Stimulated activated CD4-positive, alpha-beta T cell treated with anti-CD3 and anti-CD28 coated beads, Interleukin-12 subunit alpha, Interleukin-12 subunit beta, amount 100 ng/mL, for 24 hours (primary cell): ENCODE results near the gene TMEM253.

ENCODE experiments used
- DNase-seq, 2 experiments: peaks; one replicate each; pipeline ENCODE4 v3.0.0-alpha.2; 2020; ENCODE audit warnings: low read depth in 2 of 2

Gene TMEM253

DNA sequence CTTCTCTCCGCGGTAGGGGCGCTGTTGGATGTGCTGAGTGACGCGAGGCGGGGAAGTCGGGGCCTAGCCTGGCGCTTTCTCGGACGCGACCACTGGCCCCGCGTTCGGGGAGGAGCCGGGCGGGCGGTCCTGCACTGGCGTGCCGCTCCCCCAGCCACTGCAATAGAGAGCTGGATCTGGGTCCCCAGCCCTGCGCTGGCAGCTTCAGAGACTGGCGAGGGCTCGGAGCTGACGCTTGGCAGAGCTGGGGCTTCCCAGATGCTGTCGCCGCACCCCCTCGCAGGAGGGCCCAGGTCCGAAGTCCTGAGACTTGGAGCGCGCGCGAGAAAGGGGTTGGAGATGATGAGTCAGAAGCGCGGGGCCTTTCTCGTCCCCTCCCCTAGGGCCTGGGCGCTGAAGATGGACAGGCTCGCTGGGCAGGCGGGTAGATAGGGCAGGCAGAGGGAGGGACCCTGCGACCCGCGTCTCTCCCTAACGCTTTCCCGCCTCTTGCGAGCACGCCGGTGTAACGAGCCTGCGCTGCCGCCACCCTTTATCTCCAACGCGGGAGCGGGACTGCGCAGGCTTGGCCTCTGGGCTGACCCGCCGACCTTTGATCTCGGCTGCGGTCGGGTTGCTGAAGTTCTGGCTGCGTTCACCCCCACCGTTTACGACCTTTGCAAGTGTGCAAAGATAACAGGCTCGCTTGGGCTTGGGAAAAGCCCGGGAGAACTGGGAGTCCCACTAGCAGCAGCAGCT, 3.0 kb downstream of the TMEM253 start:
- peak; percentile 87 to 92 for DNase-seq

DNA sequence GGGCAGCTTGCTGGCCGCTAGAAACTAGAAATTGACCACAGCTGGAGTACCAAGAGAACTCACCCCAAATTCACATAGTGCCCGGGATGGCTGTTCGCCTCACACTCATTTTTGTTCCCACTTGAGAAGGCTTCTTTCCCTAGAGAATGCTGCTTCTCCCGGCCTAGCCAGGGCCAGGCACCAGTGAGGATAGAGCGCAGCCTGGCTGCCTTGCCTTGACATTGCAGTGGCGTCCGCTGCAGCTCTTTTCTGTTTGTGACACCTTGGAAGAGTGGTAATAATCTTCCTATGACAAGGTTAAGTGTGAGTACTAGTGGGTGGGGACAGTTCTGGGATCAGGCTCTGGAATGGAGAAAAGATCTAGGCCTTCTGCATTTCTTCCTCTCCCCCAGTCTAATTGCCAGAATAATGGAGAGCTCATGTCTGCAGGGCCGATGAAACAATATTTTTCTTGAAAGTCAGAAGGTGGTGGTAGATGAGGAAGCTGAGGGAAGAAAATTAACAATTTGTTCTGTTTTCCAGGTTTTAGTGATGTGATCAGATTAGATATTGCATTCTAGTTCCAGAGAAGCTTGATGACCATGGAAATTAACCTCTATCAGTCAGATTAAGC, 3.7 kb downstream of the TMEM253 start:
- peak; percentile 39 to 45 for DNase-seq

DNA sequence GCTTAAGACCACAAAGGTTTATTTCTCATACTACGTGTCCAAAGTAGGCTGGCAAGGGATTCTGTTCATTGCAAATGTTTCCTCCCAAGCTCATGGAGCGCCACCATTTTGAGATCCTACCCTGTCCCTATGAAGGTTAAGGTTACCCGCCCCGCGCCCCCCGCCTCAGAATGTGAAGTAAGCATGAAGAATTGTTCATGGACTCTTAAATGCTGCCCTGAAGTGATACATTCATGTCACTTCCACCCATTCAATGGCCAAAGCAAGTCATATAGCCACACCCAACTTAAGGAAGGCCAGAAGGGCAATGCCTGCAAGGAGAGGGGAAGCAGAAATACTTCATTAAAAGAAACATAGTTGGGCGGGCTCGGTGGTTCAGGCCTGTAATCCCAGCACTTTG, 4.2 kb downstream of the TMEM253 start:
- no peak for DNase-seq

DNA sequence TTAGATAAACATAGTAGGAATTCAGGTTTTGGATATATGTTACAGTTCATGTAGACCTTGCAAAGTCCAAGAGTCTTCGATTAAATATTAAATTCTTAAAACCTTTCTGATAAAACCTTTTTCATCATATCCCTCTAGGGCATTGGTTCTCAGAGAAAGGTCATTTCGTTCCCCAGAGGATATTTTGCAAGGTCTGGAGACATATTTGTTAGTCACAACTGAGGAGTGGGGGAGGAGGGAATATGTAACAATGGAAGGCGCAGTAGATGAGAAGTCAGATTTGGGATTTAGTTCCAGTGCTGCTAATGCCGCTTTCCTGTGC, 5.3 kb downstream of the TMEM253 start:
- DNase-seq, result no peak

DNA sequence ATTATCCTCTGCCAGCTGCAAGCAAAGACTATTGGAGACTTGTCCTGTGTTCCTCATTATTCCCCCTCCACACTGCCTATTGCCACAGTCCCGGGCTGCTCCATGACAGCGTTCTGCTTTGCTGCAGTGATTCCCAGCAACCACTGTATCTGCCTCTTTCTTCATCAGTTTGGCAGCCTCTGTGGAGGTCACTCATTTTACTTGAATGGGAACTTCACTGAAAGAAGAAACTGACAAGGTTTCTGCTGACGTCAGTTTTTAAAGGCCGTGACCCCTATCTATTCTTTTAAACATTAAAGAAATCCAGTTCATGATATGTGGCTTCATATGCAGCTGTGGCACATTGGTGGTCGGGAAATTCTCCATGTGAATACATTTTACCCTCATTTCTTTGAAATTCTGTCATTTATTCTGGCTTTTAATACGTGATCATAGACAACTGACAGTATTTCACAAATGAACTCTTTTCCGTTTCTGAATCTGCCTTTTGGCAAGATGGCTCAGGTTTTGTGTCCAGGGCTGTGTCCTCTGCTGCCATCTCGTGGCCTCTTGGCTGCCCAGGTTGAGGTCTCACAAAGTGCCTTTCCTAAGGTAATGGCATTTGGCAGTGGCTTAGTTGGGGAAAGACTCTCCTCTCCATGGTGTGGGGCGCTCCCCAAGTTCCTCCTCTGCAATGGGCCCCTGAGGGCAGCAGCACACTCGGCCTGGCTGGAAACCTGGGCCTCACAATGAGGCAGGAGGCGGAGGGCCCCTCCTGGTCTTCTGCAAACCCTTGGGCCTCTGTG, 5.8 kb downstream of the TMEM253 start:
- DNase-seq, result peak; percentile 37 to 75

DNA sequence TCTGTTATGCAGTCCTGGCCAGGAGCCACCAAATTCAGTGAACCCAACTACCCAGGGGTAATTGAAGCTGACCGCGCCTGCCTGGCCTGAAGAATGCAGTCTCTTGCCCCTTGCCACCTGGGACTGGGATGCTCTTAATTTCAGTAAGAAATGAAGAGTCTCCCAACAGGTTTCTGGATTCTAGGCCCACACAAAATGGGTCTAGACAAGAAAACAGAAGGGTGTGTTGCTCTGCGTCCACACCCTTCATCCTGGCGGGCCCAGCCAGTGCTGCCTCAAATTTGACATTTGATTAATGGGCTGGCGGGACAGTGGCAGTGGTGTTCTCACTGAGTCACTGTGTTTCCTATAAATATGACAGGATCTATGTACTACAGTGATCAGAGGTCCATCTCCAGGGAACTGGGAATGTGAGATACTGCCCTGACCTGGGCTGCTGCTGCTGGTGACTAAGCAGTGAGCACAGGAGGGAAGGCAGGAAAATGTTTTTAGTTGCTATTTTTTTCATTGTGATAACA, 6.5 kb downstream of the TMEM253 start:
- no peak for DNase-seq

DNA sequence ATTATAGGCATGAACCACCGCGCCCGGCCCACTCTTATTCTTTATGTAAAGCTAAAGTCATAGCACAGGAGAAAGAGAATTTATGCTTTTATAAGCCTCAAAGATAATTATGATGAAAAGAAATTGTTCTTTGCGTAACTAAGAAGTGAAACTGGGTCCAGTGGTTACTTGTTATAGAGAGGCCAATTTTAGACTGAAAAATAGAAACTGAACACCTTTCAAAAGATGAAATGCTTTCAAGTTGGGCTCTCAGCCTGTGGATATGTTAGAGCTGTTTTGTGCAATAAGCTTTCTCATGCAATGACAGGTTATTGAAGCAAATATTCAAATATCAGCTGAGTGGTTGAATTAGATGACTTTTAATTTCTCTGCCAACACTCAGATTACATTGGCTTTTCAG, 7.9 kb downstream of the TMEM253 start:
- DNase-seq, result no peak

DNA sequence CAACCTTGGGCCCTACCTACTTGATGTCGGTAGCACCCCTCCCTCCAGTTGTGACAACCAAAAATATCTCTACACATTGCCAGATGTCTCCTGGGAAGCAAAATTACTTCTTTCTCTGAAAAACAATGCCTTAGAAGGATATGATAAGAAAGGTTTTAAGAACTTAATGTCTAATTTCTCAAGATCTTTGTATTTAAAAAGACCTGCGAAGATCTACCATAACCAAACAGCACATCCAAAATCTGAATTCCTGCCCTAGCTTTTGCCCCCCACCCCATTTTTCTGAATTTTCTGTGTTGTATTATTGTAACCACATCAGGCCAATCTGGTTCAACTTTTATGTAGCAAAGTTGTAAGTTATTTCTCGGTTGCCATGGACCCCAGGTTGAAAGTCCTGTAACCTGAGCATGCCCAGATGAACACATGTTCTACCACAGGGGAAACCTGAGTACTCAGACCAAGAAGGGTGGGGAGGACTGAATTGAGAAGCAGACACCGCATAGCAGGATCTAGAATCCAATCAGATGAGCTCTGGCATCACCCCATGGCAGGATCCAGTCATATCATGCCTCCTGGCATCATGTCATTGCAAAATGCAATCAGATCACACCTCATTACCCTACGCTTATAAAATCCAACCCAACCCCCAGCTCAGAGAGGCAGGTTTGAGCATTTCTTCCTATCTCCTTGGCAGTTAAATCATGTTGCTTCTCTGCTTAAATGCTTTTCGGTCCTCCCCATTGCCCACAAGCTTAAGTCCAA, 8.7 kb downstream of the TMEM253 start:
- no peak for DNase-seq

DNA sequence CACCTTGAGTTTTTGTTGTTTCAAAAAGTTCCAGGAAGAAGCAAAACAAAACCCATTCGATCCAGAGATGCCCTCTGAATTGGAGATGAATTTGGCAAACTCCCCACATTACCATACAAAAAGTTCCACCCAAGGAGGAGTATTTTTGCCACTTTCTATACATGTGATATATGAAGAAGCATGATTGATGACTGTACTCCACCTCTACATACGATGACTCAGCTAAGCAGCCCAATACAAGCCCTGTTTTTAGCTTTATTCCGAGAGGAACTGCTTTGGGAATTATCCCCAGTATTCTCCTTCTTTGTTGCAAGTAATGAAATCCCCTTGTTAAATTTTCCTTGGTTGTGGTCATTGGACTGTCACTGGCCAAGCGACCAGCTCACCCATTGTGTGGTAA, 11.4 kb downstream of the TMEM253 start:
- DNase-seq, result no peak

DNA sequence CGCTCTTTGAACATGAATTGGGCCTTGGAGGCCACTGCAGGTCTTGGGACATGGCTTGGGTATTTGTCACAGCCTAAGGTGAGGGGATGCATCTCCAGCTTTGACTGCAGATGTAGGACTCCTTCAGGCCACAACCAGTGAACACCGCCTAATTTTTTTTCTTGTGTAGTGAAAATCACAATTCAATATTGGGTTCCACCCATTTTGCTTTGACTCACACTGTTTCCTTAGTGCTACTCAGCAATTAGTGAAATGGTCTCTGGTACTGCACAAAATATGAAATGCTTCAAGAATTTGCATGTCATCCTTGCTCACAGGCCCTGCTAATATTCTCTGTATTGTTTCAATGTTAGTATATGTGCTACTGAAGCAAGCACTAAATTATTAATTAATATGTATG, 12.5 kb downstream of the TMEM253 start:
- DNase-seq, result no peak

DNA sequence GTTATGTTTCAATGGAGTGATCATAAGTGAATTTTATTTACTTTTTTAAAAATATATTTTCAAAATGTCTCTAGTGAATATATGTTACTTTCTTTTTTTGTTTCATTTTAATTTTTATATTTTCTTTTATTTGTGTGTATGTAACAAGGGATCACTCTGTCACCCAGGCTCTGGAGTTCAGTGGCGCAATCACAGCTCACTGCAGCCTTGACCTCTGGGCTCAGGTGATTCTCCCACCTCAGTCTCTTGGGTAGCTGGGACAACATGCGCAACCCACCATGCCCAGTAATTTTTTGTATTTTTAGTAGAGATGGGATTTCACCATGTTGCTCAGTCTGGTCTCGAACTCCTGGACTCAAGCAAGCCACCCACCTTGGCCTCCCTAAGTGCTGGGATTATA, 18.1 kb downstream of the TMEM253 start:
- no peak for DNase-seq

DNA sequence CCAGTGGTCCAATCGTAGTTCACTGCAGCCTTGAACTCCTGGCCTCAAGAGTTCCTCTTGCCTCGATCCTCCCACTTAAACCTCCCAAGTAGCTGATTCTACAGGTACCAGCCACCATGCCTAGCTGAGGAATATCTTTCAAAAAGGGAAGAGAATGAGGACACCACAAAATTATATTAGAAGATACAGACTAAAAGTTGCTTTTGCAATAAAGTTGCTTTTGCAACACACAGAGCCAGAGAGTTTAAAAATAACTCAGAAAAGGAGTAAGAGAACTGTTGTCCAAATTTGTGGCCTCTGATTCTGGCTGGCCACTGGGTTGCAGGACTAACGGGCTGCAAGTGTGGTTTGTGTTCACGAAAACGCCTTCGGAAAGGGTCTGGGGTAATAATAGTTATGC, 19.8 kb downstream of the TMEM253 start:
- no peak for DNase-seq

DNA sequence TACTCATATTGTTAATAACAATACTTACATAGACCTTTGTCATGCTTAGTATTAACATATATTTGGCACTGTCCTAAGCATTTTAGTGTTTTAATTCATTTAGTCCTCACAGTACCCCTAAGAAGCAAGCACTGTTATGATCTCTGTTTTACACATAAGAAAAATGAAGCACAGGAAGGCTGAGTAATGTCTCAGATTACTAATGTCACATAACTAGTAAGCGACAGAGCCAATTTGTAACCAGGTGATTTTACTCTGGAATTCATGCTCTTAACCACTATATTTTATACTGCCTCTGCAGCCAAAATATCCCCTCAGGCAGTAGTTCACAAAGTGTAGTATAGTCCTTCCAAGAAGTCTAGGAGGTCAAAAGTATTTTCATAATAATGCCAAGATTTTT, 20.3 kb downstream of the TMEM253 start:
- DNase-seq, result no peak

DNA sequence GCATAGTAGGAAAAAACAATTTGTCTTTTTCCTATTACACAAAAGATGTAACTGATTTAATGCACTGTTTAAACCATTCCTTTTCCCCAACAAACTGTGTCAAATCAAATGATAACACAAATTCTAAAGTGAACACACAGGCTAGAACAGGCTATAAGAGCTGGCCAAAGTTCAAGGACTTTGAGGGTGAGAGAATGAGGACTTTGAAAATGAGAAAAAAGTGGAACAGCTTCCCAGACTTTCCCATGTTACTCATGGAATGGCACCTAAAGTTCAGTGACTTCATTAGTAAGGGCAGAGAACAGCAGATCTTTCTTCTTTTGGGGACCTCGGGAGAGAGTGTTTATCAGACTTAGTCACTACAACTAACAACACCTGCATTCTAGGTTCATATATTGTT, 22.6 kb downstream of the TMEM253 start:
- no peak for DNase-seq

DNA sequence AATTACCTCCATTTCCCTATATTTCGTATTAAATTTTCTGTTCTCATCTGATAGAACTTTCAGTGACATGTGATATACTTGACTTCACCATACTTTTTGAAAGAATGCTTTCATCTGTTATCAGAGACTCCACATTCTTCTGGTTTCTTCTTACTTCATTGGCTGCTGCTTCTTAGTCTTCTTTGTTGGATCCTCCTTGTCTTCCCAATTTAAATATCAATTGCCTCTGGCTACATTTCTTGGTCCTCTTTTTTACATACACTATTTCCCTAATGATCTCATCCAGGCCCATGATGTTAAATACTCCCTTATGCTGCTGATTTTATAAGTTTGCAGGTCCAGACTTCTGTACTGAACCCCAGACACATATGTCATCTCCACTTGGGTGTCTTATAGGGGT, 33.0 kb downstream of the TMEM253 start:
- no peak for DNase-seq

DNA sequence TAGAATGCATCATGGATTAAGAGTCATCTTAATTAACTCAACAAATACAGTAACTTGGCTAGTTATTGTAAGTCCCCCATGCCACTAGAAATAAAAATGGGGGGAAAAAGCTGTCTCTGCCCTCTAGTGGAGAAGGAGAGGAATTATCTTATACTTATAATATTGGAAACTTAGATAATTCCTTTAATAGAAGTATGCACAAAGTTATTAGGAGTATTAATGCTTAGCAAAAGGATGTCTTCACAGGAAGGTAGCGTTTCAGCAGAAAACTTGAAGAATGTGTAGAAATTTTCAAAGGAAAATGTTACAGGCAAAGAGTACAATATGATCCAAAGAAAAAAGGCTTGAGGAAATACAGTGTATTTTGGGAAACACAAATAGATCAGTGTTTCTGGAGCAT, 35.2 kb downstream of the TMEM253 start:
- no peak for DNase-seq

DNA sequence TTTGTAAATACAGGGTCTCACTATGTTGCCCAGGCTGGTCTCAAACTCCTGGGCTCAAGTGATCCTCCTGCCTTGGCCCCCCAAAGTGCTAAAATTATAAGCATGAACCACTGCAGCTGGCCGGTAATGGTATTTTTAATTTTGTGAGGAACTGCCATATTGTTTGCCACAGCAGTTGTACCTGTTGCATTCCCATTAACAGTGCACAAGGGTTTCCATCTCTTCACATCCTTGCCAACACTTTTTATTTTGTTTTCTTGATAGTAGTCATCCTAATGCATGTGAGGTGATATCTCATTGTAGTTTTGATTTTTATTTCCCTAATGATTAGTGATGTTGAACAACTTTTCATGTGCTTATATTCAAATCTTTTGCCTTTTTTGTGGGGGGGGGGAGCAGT, 41.5 kb downstream of the TMEM253 start:
- no peak for DNase-seq

DNA sequence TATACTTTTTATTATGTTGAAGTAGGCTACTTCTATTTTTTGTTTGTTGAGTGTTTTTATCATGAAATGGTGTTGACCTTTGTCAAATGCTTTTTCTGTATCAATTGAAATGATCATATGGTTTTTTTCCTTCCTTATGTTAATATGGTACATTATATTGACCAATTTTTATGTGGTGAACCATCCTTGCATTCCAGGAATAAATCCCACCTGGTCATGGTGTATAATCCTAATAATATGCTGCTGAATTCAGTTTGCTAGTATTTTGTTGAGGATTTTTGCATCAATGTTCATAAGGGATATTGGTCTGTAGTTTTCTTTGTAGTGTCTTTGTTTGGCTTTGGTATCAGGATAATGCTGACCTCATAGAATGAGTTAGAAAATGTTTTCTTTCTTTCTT, 44.6 kb downstream of the TMEM253 start:
- DNase-seq, result no peak

DNA sequence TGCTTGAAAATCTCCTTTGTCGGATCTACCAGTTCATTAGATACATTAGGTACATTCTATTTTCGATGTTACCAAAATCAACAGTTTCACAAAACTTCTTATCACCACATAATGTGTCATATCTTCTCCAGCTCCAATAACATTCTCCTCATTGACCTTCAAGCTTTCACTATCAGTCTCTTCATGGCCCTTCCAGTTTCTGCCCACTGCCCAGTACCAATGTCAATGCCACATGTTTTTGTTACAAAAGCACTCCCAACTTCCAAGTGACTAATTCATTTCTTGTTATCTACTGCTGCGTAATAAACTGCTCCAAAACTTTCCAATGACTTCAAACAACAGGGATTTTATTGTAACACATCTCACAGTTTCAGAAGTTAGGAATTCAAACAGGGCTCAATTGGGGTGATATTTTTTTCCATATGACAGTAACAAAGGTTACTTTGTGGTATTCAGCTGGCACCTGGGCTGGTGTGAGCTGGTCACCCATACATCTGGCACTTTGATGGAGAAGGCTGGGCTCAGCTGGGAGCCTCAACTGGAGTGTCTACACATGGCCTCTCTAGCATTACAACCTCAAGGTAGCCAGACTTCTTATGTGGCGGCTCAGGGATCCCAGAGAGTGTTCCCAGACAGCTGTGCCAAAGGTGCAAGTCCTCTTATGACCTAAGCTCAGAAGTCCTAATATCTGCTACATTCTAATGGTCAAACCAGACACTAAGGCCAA, 48.9 kb downstream of the TMEM253 start:
- no peak for DNase-seq
